ENCODE measurements around the gene ESRRB.

The ESRRB gene

GRCh38 chr14:76375947-76376404 is at the start of gene ESRRB:
ESRRB (plus strand) TSS chr14:76376137; CDS start chr14:76376402, 265 bp downstream.
- no peak for DNase-seq

GRCh38 chr14:76326918-76327689 is 48.8 kb upstream of the ESRRB start:
- no peak for DNase-seq

- DNase-seq, result no peak
Observed at GRCh38 chr14:76328457-76329137, 47.3 kb upstream of the ESRRB start.

- DNase-seq, result no peak
Observed at GRCh38 chr14:76329154-76329928, 46.6 kb upstream of the ESRRB start.

- no peak for DNase-seq
Observed at GRCh38 chr14:76329951-76330350, 46.0 kb upstream of the ESRRB start.

GRCh38 chr14:76330411-76331327 is 45.3 kb upstream of the ESRRB start:
- no peak for DNase-seq

- no peak for DNase-seq
Observed at GRCh38 chr14:76331328-76332011, 44.5 kb upstream of the ESRRB start.

- no peak for DNase-seq
Observed at GRCh38 chr14:76333664-76334063, 42.3 kb upstream of the ESRRB start.

GRCh38 chr14:76334316-76334715 is 41.6 kb upstream of the ESRRB start:
- no peak for DNase-seq

GRCh38 chr14:76336876-76337275 is 39.1 kb upstream of the ESRRB start:
- DNase-seq, result no peak

- DNase-seq, result no peak
Observed at GRCh38 chr14:76337635-76338545, 38.0 kb upstream of the ESRRB start.

GRCh38 chr14:76339728-76340615 is 36.0 kb upstream of the ESRRB start:
- no peak for DNase-seq

GRCh38 chr14:76343386-76343785 is 32.6 kb upstream of the ESRRB start:
- no peak for DNase-seq

- DNase-seq, result no peak
Observed at GRCh38 chr14:76346391-76347160, 29.4 kb upstream of the ESRRB start.

- no peak for DNase-seq
Observed at GRCh38 chr14:76348898-76349297, 27.0 kb upstream of the ESRRB start.

- no peak for DNase-seq
Observed at GRCh38 chr14:76349993-76350392, 25.9 kb upstream of the ESRRB start.

- no peak for DNase-seq
Observed at GRCh38 chr14:76350671-76351070, 25.3 kb upstream of the ESRRB start.

- DNase-seq, result no peak
Observed at GRCh38 chr14:76351941-76352340, 24.0 kb upstream of the ESRRB start.
